ENCODE results near the gene MLX. TPM values are rescaled to one million over a fixed set of nuclear protein-coding genes. Genes with fewer than 3 reads are reported as not detected.

The MLX gene
- total RNA-seq, 1 donor: 43.4 TPM

GRCh38 chr17:42603318-42603717 is 36.4 kb downstream of the MLX start:
- TF ChIP-seq CTCF (IDR thresholded peaks at IDR 0.05; ENCODE audit: extremely low read depth, low read depth, low read length): no peak
- H4K20me1 ChIP-seq (ENCODE audit: insufficient read depth, low read length): peaks cover 39% of the 10 kb centered on the region

GRCh38 chr17:42607769-42608168 is 40.9 kb downstream of the MLX start:
- Histone ChIP-seq H3K9me3 (ENCODE audit: low read depth, low read length) (no peaks in the 10 kb centered on the region), H4K20me1 (ENCODE audit: insufficient read depth, low read length) (peaks cover 24% of the 10 kb centered on the region), H2AFZ (ENCODE audit: low read length) (no peak overlapping the region), H3K36me3 (ENCODE audit: insufficient read depth, low read length) (peaks cover 12% of the 10 kb centered on the region), H3K4me2 (ENCODE audit: insufficient read depth, low read length) (peak overlapping the region; percentile 92), H3K4me3 (ENCODE audit: insufficient read depth, low read length) (peak overlapping the region; percentile 94), H3K27me3 (ENCODE audit: insufficient read depth, low read length) (no peaks in the 10 kb centered on the region), H3K27ac (ENCODE audit: low read depth, low read length) (no peak overlapping the region), H3K4me1 (ENCODE audit: insufficient read depth, low read length) (peaks cover 18% of the 10 kb centered on the region), H3K79me2 (ENCODE audit: insufficient read depth, low read length) (peaks cover 67% of the 10 kb centered on the region)
- DNase-seq (ENCODE audit: insufficient read length, low spot score, missing footprints): peak; percentile 53
- TF ChIP-seq CTCF (IDR thresholded peaks at IDR 0.05; ENCODE audit: extremely low read depth, low read depth, low read length): no peak

More at GRCh38 chr17:42603318-42603717, 36.4 kb downstream of the MLX start:
- no peaks in the 10 kb centered on the region for H3K36me3 ChIP-seq (ENCODE audit: insufficient read depth, low read length)
- H3K79me2 ChIP-seq (ENCODE audit: insufficient read depth, low read length): peaks cover 89% of the 10 kb centered on the region
- no peak for DNase-seq (ENCODE audit: insufficient read length, low spot score, missing footprints)
- no peaks in the 10 kb centered on the region for H3K27me3 ChIP-seq (ENCODE audit: insufficient read depth, low read length)
- H3K27ac ChIP-seq (ENCODE audit: low read depth, low read length): no peak overlapping the region
- H3K4me3 ChIP-seq (ENCODE audit: insufficient read depth, low read length): no peak overlapping the region
- H3K4me2 ChIP-seq (ENCODE audit: insufficient read depth, low read length): no peak overlapping the region
- H3K9me3 ChIP-seq (ENCODE audit: low read depth, low read length): no peaks in the 10 kb centered on the region
- peaks cover 15% of the 10 kb centered on the region for H3K4me1 ChIP-seq (ENCODE audit: insufficient read depth, low read length)
- H2AFZ ChIP-seq (ENCODE audit: low read length): no peak overlapping the region

- peaks cover 59% of the 10 kb centered on the region for H3K79me2 ChIP-seq (ENCODE audit: insufficient read depth, low read length)
Measured at GRCh38 chr17:42608305-42609181, 41.6 kb downstream of the MLX start.

More at GRCh38 chr17:42608305-42609181, 41.6 kb downstream of the MLX start:
- TF ChIP-seq CTCF (IDR thresholded peaks at IDR 0.05; ENCODE audit: extremely low read depth, low read depth, low read length): no peak
- H2AFZ ChIP-seq (ENCODE audit: low read length): peak overlapping the region; percentile 81
- H3K9me3 ChIP-seq (ENCODE audit: low read depth, low read length): no peaks in the 10 kb centered on the region
- H3K36me3 ChIP-seq (ENCODE audit: insufficient read depth, low read length): peaks cover 20% of the 10 kb centered on the region
- peak overlapping the region; percentile 82 for H3K27ac ChIP-seq (ENCODE audit: low read depth, low read length)
- peaks cover 16% of the 10 kb centered on the region for H4K20me1 ChIP-seq (ENCODE audit: insufficient read depth, low read length)
- H3K27me3 ChIP-seq (ENCODE audit: insufficient read depth, low read length): no peaks in the 10 kb centered on the region
- peaks cover 18% of the 10 kb centered on the region for H3K4me1 ChIP-seq (ENCODE audit: insufficient read depth, low read length)
- peak overlapping the region; percentile 94 for H3K4me3 ChIP-seq (ENCODE audit: insufficient read depth, low read length)
- DNase-seq (ENCODE audit: insufficient read length, low spot score, missing footprints): peak; percentile 43
- H3K4me2 ChIP-seq (ENCODE audit: insufficient read depth, low read length): peak overlapping the region; percentile 92
